Measurements from ENCODE around the gene TARM1.

- TF ChIP-seq CTCF (IDR thresholded peaks at IDR 0.05; ENCODE audit: insufficient read depth, low read length, poor library complexity, severe bottlenecking): no peak
- TF ChIP-seq EZH2phosphoT487 (conservative IDR thresholded peaks at IDR 0.05; ENCODE audit: low read length): no peak
Observed at GRCh38 chr19:54106716-54107115, 25.6 kb upstream of the TARM1 start.

Measured in SU-DHL-6 (cell line).